HepG2 (cell line): Measurements from ENCODE around the gene ACAP2. TPM values are rescaled to one million over a fixed set of nuclear protein-coding genes. Genes with fewer than 3 reads are reported as not detected.

Experiments used
- ATAC-seq: fragments of 200-7000 bp; cut with Tn5 transposase; 3 replicates; pipeline ENCODE4 v1.9.1; 2020; ENCODE audit warnings: mild to moderate bottlenecking, moderate library complexity
- BruUV-seq: library from RNA; stranded (reverse); fragments of 400-500 nt; replicated peaks from 2 replicates; lab custom pipeline; 2021; lab: Mats Ljungman, UMichigan
- CTCF ChIA-PET: fragments of 300-600 bp; formaldehyde crosslinking; extraction: SDS; loops from one replicate; lab custom pipeline; 2021; ENCODE audit warnings: low total read pairs, inconsistent platforms, low intra/inter-chr PET ratio; lab: Yijun Ruan, JAX
- POLR2A ChIA-PET: fragments of 350-600 bp; sonication (Branson Sonifier 250); formaldehyde crosslinking; loops from one replicate; lab custom pipeline; 2020; ENCODE audit warnings: antibody characterized with exemption, inconsistent platforms; lab: Yijun Ruan, JAX
- DNase-seq: peaks from one replicate; pipeline ENCODE4 v3.0.0-alpha.2; 2015; ENCODE audit warnings: low spot score
- FAIRE-seq: peaks from 3 replicates; lab custom pipeline; 2011; peaks lifted over from hg19 to GRCh38; lab: Jason Lieb, UNC
- H2AFZ ChIP-seq: one replicate; pipeline ENCODE4 v1.6.1; 2011; ENCODE audit warnings: low read length, inconsistent platforms
- H3K27ac ChIP-seq: fragments of 300-600 bp; 3 replicates; pipeline ENCODE4 v1.8.0; 2011; ENCODE audit warnings: mixed run types, mild to moderate bottlenecking, mixed read lengths, low read length, inconsistent platforms; ENCODE audit not compliant: insufficient read depth; ENCODE audit errors: extremely low read length
- H3K27me3 ChIP-seq, 2 experiments: fragments of 200-600 bp in 1 of 2; 2 replicates in 1 of 2; 3 replicates in 1 of 2; pipeline versions ENCODE4 v1.6.0 to v1.8.0; 2011; ENCODE audit warnings: low read length in 2 of 2, mild to moderate bottlenecking in 2 of 2, moderate library complexity in 2 of 2, inconsistent platforms in 1 of 2; ENCODE audit not compliant: insufficient read depth in 2 of 2, control insufficient read depth in 1 of 2
- H3K36me3 ChIP-seq, 2 experiments: fragments of 200-600 bp in 1 of 2; replicated peaks in 1 of 2; 2 replicates in 1 of 2; 3 replicates in 1 of 2; pipeline versions ENCODE4 v1.5.1 to v1.8.0; 2011; ENCODE audit warnings: low read length in 2 of 2, inconsistent platforms in 1 of 2; ENCODE audit not compliant: insufficient read depth in 2 of 2, control insufficient read depth in 1 of 2
- H3K4me1 ChIP-seq: 2 replicates; pipeline ENCODE4 v1.5.1; 2012; ENCODE audit warnings: low read length, inconsistent platforms; ENCODE audit not compliant: insufficient read depth
- H3K4me2 ChIP-seq: 2 replicates; pipeline ENCODE4 v1.6.0; 2011; ENCODE audit warnings: low read depth, low read length, inconsistent platforms
- H3K4me3 ChIP-seq, 3 experiments: fragments of 200-600 bp in 1 of 3; sonication (generic), shearing (Covaris generic) in 1 of 3; replicated peaks in 1 of 3; 2 replicates each; pipeline ENCODE4 v1.5.1; 2011 to 2016; ENCODE audit warnings: low read length in 3 of 3, inconsistent platforms in 2 of 3, low read depth in 2 of 3, mild to moderate bottlenecking in 2 of 3, control low read depth in 1 of 3, mixed read lengths in 1 of 3; ENCODE audit not compliant: insufficient read depth in 1 of 3
- H3K79me2 ChIP-seq: one replicate; pipeline ENCODE4 v1.6.1; 2011; ENCODE audit warnings: low read length, inconsistent platforms; ENCODE audit not compliant: insufficient read depth
- H3K9ac ChIP-seq: 2 replicates; pipeline ENCODE4 v1.6.0; 2011; ENCODE audit warnings: mild to moderate bottlenecking, low read depth, low read length, inconsistent platforms; ENCODE audit not compliant: insufficient read depth
- H3K9me3 ChIP-seq: 2 replicates; pipeline ENCODE4 v1.5.1; 2012; ENCODE audit warnings: mild to moderate bottlenecking, low read length
- H4K20me1 ChIP-seq: 2 replicates; pipeline ENCODE4 v1.6.0; 2011; ENCODE audit warnings: inconsistent platforms, mild to moderate bottlenecking, low read length, moderate library complexity; ENCODE audit not compliant: insufficient read depth
- BHLHE40 ChIP-seq: IDR thresholded peaks from 2 replicates; pipeline ENCODE4 v1.6.1; 2011; ENCODE audit warnings: low read length, improper control_type of control experiment
- CBFB ChIP-seq: sonication (generic); formaldehyde crosslinking; IDR thresholded peaks from 2 replicates; pipeline ENCODE4 v1.4.0; 2020; ENCODE audit warnings: missing genetic modification reagents
- CREB3 ChIP-seq: sonication (generic); formaldehyde crosslinking; IDR thresholded peaks from 2 replicates; pipeline ENCODE4 v1.5.0; 2020; ENCODE audit warnings: missing genetic modification reagents
- FLYWCH1 ChIP-seq: sonication (generic); formaldehyde crosslinking; IDR thresholded peaks from 2 replicates; pipeline ENCODE4 v1.8.1; 2023; ENCODE audit warnings: mild to moderate bottlenecking, missing genetic modification reagents
- HDAC1 ChIP-seq: sonication (generic); formaldehyde crosslinking; IDR thresholded peaks from 2 replicates; pipeline ENCODE4 v1.5.1; 2020; ENCODE audit warnings: mild to moderate bottlenecking, missing genetic modification reagents
- JUND ChIP-seq: sonication (generic); formaldehyde crosslinking; IDR thresholded peaks from 2 replicates; pipeline ENCODE4 v1.8.0; 2022; ENCODE audit warnings: mild to moderate bottlenecking, missing genetic modification reagents
- MIXL1 ChIP-seq: IDR thresholded peaks from 2 replicates; pipeline ENCODE4 v1.6.1; 2016
- PAWR ChIP-seq: sonication (generic); formaldehyde crosslinking; IDR thresholded peaks from 2 replicates; pipeline ENCODE4 v1.4.0; 2020; ENCODE audit warnings: missing genetic modification reagents, mild to moderate bottlenecking, borderline replicate concordance
- POLR2A ChIP-seq, 2 experiments: IDR thresholded peaks; 2 replicates each; pipeline ENCODE4 v1.6.1; 2011; ENCODE audit warnings: low read depth in 2 of 2, low read length in 2 of 2, mild to moderate bottlenecking in 1 of 2, moderate library complexity in 1 of 2; ENCODE audit not compliant: insufficient read depth in 1 of 2
- RBM39 ChIP-seq: fragments of 200-400 bp; formaldehyde crosslinking; IDR thresholded peaks from one replicate; pipeline ENCODE4 v1.6.1; 2018; ENCODE audit warnings: antibody characterized with exemption, mild to moderate bottlenecking, low read depth, low read length; ENCODE audit not compliant: poor library complexity, severe bottlenecking
- TBL1XR1 ChIP-seq: fragments of 150-350 bp; IDR thresholded peaks from 2 replicates; pipeline ENCODE4 v1.6.1; 2014; ENCODE audit warnings: borderline replicate concordance, low read length; ENCODE audit not compliant: partially characterized antibody
- TSC22D2 ChIP-seq: sonication (generic); formaldehyde crosslinking; IDR thresholded peaks from 2 replicates; pipeline ENCODE4 v1.5.1; 2020; ENCODE audit warnings: missing genetic modification reagents, mild to moderate bottlenecking, borderline replicate concordance
- ZNF12 ChIP-seq: sonication (generic); formaldehyde crosslinking; IDR thresholded peaks from 2 replicates; pipeline ENCODE4 v1.5.0; 2020; ENCODE audit warnings: missing genetic modification reagents
- ZNF136 ChIP-seq: sonication (generic); formaldehyde crosslinking; IDR thresholded peaks from 2 replicates; pipeline ENCODE4 v1.8.1; 2022; ENCODE audit warnings: low read depth, mild to moderate bottlenecking, moderate library complexity, missing genetic modification reagents
- ZNF703 ChIP-seq: sonication (generic); formaldehyde crosslinking; IDR thresholded peaks from 2 replicates; pipeline ENCODE4 v1.5.1; 2020; ENCODE audit warnings: missing genetic modification reagents, mild to moderate bottlenecking, moderate library complexity, borderline replicate concordance
- ZNF75D ChIP-seq: sonication (generic); formaldehyde crosslinking; IDR thresholded peaks from 2 replicates; pipeline ENCODE4 v1.8.1; 2023; ENCODE audit warnings: missing genetic modification reagents, mild to moderate bottlenecking, borderline replicate concordance
- ZNF83 ChIP-seq: sonication (generic); formaldehyde crosslinking; IDR thresholded peaks from 2 replicates; pipeline ENCODE4 v1.4.0; 2020; ENCODE audit warnings: missing genetic modification reagents, mild to moderate bottlenecking, borderline replicate concordance
- ZSCAN22 ChIP-seq: sonication (generic); formaldehyde crosslinking; IDR thresholded peaks from 2 replicates; pipeline ENCODE4 v1.4.0; 2020; ENCODE audit warnings: mild to moderate bottlenecking, missing genetic modification reagents
- WGBS: methylation state at CpG from one replicate; pipeline ENCODE4 v1.1.6; 2017; ENCODE audit warnings: low lambda C conversion rate; 5-methylcytosine and 5-hydroxymethylcytosine counted together
- in situ Hi-C: cut with HindIII; loops from 2 replicates; pipeline ENCODE4 v1.10.0; 2017; ENCODE audit warnings: low pct_unique_long_range_greater_than_20kb; ENCODE audit not compliant: extremely low pct_ligation_motif_present
- intact Hi-C: fragments of 100-400 bp; cut with micrococcal nuclease; formaldehyde crosslinking; loops from one replicate; pipeline ENCODE4 v1.10.0; 2022; ENCODE audit not compliant: unreplicated experiment
- polyA plus RNA-seq, 8 experiments: library from polyadenylated mRNA; depleted of rRNA in 3 of 8; stranded (reverse) in 7 of 8; unstranded in 1 of 8; fragments of >200 nt; fragmentation: Illumina TruSeq in 4 of 8; extraction: Trizol in 4 of 8; gene quantifications; 2 replicates each; pipeline versions ENCODE4 v1.2.1 to v1.2.3, GENCODE V29; 2011 to 2016; ENCODE audit warnings: low read depth in 4 of 8, missing spikeins in 1 of 8, mixed read lengths in 1 of 8; ENCODE audit not compliant: insufficient read depth in 1 of 8
- total RNA-seq, 5 experiments: library from RNA; depleted of rRNA; stranded (reverse); fragments of >200 nt; fragmentation: Illumina TruSeq; extraction: Trizol; gene quantifications; 2 replicates each; pipeline ENCODE4 v1.2.3, GENCODE V29; 2016; ENCODE audit warnings: low read depth in 1 of 5
- TF ChIP-seq, protein P1 (sequence below): IDR thresholded peaks from 2 replicates; pipeline ENCODE4 v1.6.1; 2018; ENCODE audit warnings: missing genetic modification reagents, mild to moderate bottlenecking, missing compliant biosample characterization
- TF ChIP-seq, protein P2 (sequence below): sonication (generic); formaldehyde crosslinking; IDR thresholded peaks from 2 replicates; pipeline ENCODE4 v1.4.0; 2020; ENCODE audit warnings: mild to moderate bottlenecking, missing genetic modification reagents

ACAP2 gene
- total and polyA plus RNA-seq, 2 of the 13 experiments (the other 11 are each of a cell fraction or from before 2014, with no cell fraction given): 7.3 to 23.9 TPM

- in situ Hi-C loops (loop anchor here (5.0 kb wide), 1 partner anchor 266 kb away; no protein-coding TSS in a partner anchor), intact Hi-C loops (loop anchor here (1.0 to 5.0 kb wide), 3 partner anchors 172 to 271 kb away; partner anchors contain the start of genes ACAP2 and PPP1R2)
- Histone ChIP-seq H3K9ac (peak overlapping the region; percentile 82), H3K27me3 (no peaks in the 10 kb centered on the region; a peak in 1 of 5 replicates), H3K4me3 (peak overlapping the region; percentile 89 to 92 (median 91)), H3K36me3 (peaks cover 4 to 9% of the 10 kb centered on the region in 2 experiments; a peak in 3 of 5 replicates), H3K9me3 (no peaks in the 10 kb centered on the region), H3K79me2 (peaks cover 30% of the 10 kb centered on the region), H3K27ac (peak overlapping the region; percentile 85), H3K4me1 (peaks cover 60% of the 10 kb centered on the region), H4K20me1 (no peaks in the 10 kb centered on the region), H3K4me2 (peak overlapping the region; percentile 90), H2AFZ (peak overlapping the region; percentile 76)
- ChIA-PET CTCF (interaction anchor here (0.7 to 3.0 kb wide), 2 partner anchors 251 to 600 kb away, joined by 3 to 55 read pairs; partner anchors contain the start of gene LSG1), POLR2A (interaction anchor here (1.0 to 3.5 kb wide), 8 partner anchors 13 to 599 kb away, joined by 3 to 22 read pairs (median 6); partner anchors contain the start of genes FAM43A, LSG1 and PPP1R2)
- BruUV-seq: TSS peak; percentile 91
- DNase-seq (peak; percentile 77), ATAC-seq (peak; percentile 87), FAIRE-seq (peak; percentile 37)
- WGBS: 0% methylated on average over 17 of the region's 30 CpGs
- TF ChIP-seq FLYWCH1 (CRISPR knock-in tag) (0 out of 2 replicates have a peak, but pooled peaks have one; percentile 69), TSC22D2 (peak; percentile 85; the same call in 1 of the 2 replicates), ZNF75D (no peak), ZNF136 (CRISPR knock-in tag) (peak; percentile 73; the same call in 1 of the 2 replicates), BHLHE40 (peak; percentile 44; the same call in 1 of the 2 replicates), PAWR (CRISPR knock-in tag) (no peak), ZNF12 (CRISPR knock-in tag) (peak; percentile 12; the same call in 1 of the 2 replicates), JUND (CRISPR knock-in tag) (no peak), CREB3 (no peak), ZSCAN22 (CRISPR knock-in tag) (no peak), ZNF703 (0 out of 2 replicates have a peak, but pooled peaks have one; percentile 38), RBM39 (no peak), POLR2A (IDR thresholded peaks at IDR 0.05; ENCODE audit: insufficient read depth in 1 of 2, low read depth in 2 of 2, low read length in 2 of 2) (0 out of 4 replicates have a peak, but pooled peaks of 1 of the 2 experiments have one; percentile 52), MIXL1 (CRISPR knock-in tag) (no peak; the same call in 1 of the 2 replicates), HDAC1 (CRISPR knock-in tag) (no peak; the same call in 1 of the 2 replicates), CBFB (0 out of 2 replicates have a peak, but pooled peaks have one; percentile 47), TBL1XR1 (no peak), ZNF83 (CRISPR knock-in tag) (no peak)
- TF ChIP-seq, protein P1, sequence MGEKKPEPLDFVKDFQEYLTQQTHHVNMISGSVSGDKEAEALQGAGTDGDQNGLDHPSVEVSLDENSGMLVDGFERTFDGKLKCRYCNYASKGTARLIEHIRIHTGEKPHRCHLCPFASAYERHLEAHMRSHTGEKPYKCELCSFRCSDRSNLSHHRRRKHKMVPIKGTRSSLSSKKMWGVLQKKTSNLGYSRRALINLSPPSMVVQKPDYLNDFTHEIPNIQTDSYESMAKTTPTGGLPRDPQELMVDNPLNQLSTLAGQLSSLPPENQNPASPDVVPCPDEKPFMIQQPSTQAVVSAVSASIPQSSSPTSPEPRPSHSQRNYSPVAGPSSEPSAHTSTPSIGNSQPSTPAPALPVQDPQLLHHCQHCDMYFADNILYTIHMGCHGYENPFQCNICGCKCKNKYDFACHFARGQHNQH (CRISPR knock-in tag): peak; percentile 82
- TF ChIP-seq, protein P2, sequence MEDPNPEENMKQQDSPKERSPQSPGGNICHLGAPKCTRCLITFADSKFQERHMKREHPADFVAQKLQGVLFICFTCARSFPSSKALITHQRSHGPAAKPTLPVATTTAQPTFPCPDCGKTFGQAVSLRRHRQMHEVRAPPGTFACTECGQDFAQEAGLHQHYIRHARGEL (CRISPR knock-in tag): peak; percentile 97
These were observed 171.2 kb downstream of the ACAP2 start for GRCh38 chr3:195271410-195272243.
